NCI-H446 (cell line): ENCODE results near the gene SRGAP1.

Source experiments
- DNase-seq, 2 experiments: peaks; one replicate each; lab custom pipeline; 2025; lab: John Stamatoyannopoulos, UW

Gene SRGAP1

DNA sequence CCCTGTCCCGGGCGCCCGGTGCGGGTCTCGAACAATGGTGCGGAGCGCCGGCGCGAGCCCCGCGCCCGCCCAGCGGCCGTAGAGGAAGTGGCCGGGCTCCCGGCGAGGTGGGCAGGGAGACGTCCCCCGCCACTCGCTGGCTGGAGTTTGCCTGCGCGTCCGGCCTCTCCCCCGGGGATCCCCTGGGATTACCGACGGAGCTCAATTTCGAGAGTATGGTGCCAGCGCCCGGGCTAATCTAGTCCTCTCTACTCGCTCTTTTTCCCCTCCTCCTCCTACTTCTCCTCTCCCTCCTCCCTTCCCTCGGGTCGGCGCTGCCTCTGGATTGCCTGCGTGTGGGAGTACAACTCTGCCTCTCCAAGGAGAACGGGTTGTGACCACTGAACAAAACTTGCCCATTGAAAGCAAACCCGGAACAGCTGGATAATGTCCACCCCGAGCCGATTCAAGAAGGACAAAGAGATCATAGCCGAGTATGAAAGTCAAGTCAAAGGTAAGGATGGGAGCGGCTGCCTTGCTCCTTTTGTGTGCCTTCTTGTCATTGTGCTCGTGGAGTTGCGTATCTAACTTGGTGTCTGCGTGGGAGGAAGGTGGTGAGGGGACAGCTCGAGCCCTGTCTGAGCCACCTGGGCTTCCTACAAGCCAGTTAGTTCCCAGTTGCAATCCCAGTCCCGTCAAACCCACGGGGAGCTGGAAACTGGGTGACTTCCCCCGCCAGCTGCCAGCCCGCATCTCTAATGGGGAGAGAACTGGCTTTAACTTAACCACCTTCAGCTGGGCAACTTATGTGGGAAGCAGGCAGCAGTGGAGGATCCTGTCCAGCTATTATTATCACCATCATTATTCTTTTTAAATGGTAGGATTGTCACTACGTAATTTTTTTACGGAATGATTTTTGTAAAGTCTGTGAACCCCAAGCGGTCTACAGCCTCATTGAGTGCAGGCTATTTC is at the start of gene SRGAP1:
SRGAP1 (plus strand) TSS at position 310 of the 951 bp plus-strand sequence; CDS start at position 427, 117 bp downstream.
- peak in 1 of 2 experiments; percentile 58 for DNase-seq

DNA sequence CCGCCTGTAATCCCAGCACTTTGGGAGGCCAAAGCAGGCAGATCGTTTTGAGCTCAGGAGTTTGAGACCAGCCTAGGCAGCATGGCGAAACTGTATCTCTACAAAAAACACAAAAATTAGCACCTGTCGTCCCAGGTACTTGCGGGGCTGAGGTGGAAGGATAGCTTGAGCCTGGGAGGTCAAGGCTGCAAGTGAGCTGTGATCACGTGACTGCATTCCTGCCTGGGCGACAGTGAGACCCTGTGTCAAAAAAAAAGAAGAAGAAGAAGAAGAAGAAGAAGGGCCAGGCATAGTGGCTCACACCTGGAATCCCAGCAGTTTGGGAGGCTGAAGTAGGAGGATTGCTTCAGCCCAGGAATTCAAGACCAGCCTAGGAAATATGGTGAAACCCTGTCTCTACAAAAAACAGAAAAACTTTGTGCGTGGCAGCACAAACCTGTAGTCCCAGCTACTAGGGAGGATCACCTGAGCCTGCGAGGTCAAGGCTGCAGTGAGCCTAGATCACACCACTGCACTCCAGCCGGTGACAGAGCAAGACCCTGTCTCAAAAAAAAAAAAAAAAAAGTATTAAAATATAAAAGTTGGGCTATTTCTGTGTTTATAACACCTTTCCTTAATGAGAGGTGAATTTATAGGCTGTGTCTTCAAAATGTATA is 49.3 kb upstream of the SRGAP1 start:
- DNase-seq: no peak

DNA sequence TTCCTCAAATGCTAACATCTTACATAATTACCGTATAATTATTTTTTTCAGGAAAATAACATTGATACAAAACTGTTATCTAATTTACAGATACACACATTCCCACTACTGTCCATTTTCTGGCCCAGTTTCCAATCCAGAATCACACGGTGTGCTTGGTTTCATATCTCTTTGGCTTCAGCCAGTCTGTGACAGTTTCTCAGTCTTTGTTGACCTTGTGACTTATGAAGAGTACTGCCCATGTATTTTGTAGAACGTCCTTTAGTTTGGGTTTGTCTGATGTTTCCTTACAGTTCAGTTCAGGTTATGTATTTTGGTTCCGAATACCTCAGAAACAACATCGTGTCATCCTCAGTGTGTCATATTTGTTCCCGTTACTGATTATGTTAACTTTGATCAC is 48.6 kb upstream of the SRGAP1 start:
- no peak for DNase-seq

DNA sequence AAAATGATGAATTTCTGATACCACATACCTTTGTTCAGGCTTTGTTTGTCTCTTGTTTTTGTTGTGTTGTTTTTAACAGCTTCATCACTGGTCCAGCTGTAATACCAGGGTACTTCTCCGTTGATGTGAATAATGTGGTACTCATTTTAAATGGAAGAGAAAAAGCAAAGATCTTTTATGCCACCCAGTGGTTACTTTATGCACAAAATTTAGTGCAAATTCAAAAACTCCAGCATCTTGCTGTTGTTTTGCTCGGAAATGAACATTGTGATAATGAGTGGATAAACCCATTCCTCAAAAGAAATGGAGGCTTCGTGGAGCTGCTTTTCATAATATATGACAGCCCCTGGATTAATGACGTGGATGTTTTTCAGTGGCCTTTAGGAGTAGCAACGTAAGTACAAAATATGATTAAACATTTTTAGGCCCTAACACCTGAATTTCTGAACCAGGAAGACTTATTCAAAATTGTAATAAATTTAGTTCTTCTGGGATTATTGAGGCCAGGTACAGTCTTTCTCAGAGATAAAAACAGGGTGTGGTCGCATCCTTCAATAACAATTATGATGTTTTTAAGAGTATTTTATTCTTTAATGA is 42.4 kb upstream of the SRGAP1 start:
- DNase-seq: peak; percentile 8 to 49

- DNase-seq: no peak
Measured at GRCh38 chr12:63804746-63805145, 39.8 kb upstream of the SRGAP1 start.

GRCh38 chr12:63805704-63806672 is 38.5 kb upstream of the SRGAP1 start:
- no peak for DNase-seq

GRCh38 chr12:63808631-63809030 is 35.9 kb upstream of the SRGAP1 start:
- no peak for DNase-seq

GRCh38 chr12:63809566-63809965 is 34.9 kb upstream of the SRGAP1 start:
- no peak for DNase-seq

- no peak for DNase-seq
Measured at GRCh38 chr12:63811334-63811733, 33.2 kb upstream of the SRGAP1 start.

DNA sequence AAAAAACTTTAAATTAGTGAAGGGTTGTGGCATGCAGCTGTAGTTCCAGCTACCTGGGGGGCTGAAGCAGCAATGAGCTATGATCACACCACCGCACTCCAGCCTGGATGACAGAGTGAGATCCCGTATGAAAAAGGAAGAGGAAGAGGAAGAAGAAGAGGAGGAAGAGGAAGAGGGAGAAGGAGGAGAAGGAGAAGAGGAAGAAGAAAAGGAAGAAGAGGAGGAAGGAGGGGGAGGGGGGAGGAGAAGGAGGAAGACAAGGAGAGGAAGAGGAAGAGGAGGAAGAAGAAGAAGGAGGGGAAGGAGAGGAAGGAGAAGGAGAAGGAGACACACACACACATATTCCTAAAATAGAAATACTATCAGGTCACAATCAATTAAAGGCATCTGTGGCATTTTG is 32.7 kb upstream of the SRGAP1 start:
- DNase-seq: no peak

GRCh38 chr12:63814146-63814772 is 30.2 kb upstream of the SRGAP1 start:
- DNase-seq: peak in 1 of 2 experiments; percentile 2

DNA sequence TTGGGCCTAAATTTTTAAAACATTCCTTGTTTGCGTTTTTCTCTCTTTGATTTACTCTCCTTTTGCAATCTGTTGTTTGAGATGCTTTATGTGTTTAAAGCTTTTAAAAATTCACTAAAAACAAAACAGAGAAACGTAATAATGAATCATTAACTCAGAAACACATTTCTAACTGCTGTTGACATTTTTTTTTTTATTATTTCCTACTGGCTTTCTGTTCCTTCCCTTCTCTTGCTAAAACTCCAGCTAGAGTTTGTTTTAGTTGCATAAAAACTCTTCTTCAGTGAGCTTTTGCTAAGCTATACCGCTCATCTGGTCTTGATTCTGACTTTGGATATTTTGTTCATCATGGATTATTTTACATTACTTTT is 29.0 kb upstream of the SRGAP1 start:
- DNase-seq: no peak

DNA sequence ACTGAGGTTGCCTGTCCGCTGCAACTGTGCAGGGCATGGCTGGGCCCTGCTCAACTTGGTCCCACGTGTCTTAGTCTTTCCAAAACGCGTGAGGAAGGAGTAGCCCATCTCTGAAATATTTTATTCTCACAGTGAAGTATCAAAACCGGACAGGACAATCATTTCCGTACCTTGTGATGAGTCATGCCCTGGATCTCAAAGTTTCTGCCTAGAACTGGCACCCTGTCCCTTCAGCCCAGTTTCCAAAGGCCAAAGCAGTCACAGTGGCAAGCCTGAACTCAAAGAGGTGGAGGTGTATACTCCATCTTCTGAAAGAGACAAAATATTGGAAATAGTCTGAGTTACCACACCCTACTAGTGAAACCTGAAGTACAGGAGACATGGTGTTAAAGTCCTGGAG is 28.5 kb upstream of the SRGAP1 start:
- DNase-seq: no peak

DNA sequence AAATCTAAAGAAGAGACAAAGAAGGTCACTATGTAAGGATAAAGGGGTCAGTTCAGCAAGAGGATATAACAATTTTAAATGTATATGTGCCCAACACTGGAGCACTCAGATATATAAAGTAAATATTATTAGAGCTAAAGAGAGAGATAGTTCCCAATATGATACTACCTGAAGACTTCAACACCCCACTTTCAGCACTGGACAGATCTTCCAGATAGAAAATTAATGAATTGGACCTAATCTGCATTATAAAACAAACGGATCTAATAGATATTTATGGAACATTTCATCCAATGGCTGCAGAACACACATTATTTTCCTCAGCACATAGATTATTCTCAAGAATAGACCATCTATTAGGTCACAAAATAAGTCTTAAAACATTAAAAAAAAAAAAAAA is 24.1 kb upstream of the SRGAP1 start:
- DNase-seq: no peak

DNA sequence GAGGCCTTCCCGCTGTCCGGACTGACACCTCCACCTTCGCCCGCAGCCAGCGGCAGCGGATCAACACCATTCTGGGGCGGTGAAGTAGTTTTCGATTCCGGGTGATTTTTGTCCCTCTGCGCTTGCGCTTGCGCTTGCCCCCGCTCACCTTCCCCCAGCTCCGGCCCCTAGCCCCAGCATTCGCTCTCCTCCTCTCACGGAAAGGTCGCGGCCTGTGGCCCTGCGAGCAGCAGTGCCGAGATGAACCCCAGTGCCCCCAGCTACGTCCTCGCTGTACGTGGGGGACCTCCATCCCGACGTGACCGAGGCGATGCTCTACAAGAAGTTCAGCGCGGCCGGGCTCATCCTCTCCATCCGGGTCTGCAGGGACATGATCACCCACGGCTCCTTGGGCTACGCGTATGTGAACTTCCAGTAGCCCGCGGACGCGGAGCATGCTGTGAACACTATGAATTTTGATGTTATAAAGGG is 22.7 kb upstream of the SRGAP1 start:
- DNase-seq: no peak

DNA sequence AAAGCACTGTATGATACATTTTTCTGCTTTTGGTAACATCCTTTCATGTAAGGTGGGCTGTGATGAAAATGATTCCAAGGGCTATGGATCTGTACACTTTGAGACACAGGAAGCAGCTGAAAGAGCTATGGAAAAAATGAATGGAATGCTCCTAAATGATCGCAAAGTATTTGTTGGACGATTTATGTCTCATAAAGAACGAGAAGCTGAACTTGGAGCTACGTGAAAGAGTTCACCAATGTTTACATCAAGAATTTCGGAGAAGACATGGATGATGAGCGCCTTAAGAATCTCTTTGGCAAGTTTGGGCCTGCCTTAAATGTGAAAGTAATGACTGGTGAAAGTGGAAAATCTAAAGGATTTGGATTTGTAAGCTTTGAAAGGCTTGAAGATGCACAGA is 22.1 kb upstream of the SRGAP1 start:
- DNase-seq: no peak

- DNase-seq: no peak
Measured at GRCh38 chr12:63823040-63823439, 21.5 kb upstream of the SRGAP1 start.

DNA sequence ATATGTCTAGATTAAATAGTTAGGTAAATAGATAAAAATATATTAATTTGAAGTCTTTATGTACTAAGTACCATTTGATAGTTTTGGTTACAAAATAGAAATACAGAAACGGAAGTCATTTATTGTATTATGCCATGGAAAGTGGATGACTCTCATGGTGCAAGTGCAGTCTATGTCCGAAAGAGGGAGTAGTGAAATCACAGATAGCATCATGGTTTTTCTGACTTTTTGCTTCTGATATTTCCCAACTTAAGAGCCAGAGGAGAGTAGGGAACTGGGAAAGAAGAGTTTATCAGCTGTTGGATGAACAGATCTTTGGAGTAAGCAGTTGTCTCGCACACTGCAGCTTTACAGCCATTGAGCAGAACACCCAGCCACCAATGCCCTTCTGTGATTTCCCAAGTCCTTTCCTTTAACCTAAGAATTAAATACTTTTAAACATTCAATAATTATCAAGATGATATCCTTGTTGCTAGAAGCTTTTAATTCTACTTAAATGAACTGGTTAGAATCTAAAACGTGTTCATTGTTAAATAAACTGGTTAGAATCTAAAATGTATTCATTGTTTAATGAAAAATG is 18.4 kb upstream of the SRGAP1 start:
- DNase-seq: peak; percentile 43 to 76

DNA sequence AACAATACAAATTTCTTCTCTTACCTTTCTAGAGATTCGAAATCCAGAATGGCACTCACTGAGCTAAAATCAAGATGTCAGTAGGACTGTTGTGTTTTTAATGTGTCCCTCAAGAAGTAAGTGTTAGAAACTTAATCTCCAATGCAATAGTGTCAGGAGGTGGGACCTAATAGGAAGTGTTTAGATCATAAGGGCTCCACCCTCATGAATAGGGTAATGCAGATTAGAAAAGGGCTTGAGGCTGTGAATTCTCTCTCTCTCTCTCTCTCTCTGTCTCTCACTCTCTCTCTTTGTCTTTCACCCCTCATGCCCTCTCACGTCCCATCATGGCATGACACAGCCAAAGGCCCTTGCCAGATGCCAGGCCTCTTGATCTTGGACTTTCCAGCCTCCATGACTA is 15.6 kb upstream of the SRGAP1 start:
- DNase-seq: no peak

DNA sequence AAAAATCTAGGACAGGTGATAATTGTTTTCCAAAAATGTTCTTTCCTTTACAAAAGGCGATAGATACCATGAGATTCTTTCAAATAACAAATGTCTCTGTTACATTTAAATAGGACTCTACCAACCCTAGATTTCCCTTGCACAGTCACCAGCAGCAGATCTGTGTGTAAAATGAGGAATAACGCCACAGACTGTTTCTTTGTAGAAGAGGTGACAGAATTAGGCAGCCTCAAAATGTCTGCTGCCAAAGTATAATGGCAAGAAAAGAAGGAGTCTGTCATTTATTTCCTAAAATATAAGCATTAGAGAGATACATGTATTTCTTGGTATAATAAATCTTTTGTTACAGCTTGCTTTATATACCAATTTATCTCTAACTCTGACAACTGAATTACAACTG is 8.5 kb upstream of the SRGAP1 start:
- DNase-seq: no peak

DNA sequence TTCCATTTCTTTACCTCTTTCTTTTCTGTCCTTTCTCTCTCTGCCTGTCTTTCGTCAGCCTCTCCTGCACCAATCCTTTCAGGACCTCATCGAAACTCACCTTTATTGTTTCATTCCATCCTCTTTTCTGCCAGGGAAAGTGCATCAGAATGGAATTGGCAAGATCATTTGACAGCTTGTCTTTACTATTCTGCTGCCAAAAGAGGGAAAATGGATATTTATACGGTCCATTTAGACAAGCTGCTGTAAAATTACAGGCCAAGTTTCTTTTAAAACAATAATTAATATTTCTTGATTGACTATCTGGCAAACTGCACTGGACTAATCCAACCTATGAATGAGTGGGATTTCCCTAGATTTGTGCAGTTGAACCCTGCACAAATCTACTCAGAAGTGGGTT is 7.6 kb upstream of the SRGAP1 start:
- DNase-seq: peak; percentile 66 to 84
